SK-N-SH (cell line): ENCODE results near the gene GRIN2A.

Source experiments
- CTCF ChIP-seq: fragments of 200-600 bp; sonication (generic); IDR thresholded peaks from 2 replicates; pipeline ENCODE4 v1.6.1; 2017; ENCODE audit warnings: antibody characterized with exemption, mild to moderate bottlenecking, moderate library complexity
- EZH2phosphoT487 ChIP-seq: fragments of 200-600 bp; sonication (generic); IDR thresholded peaks from 2 replicates; pipeline ENCODE4 v1.6.1; 2017; ENCODE audit warnings: low read depth, mixed run types, mild to moderate bottlenecking, antibody characterized with exemption, moderate library complexity, borderline replicate concordance
- NFIC ChIP-seq: IDR thresholded peaks from 2 replicates; pipeline ENCODE4 v1.4.0; 2012; ENCODE audit warnings: borderline replicate concordance
- POLR2AphosphoS5 ChIP-seq: IDR thresholded peaks from 2 replicates; pipeline ENCODE4 v1.6.1; 2012; ENCODE audit warnings: low read depth, low read length
- REST ChIP-seq: IDR thresholded peaks from 2 replicates; pipeline ENCODE4 v1.6.1; 2012; ENCODE audit warnings: mild to moderate bottlenecking, low read depth, low read length, moderate library complexity
- SIN3A ChIP-seq: IDR thresholded peaks from 2 replicates; pipeline ENCODE4 v1.6.1; 2012; ENCODE audit warnings: low read depth, mild to moderate bottlenecking, low read length, moderate library complexity, borderline replicate concordance

GRCh38 chr16:9980981-9981380, 201.2 kb downstream of the GRIN2A start:
- TF ChIP-seq EZH2phosphoT487, result no peak
- no peak for TF ChIP-seq CTCF
- TF ChIP-seq REST, result no peak
- TF ChIP-seq NFIC, result no peak
- no peak for TF ChIP-seq POLR2AphosphoS5
- TF ChIP-seq SIN3A, result no peak
